ENCODE data around the gene TMEM125. TPM values are rescaled to one million over a fixed set of nuclear protein-coding genes. Genes with fewer than 3 reads are reported as not detected.

The TMEM125 gene
- total RNA-seq, 1 experiment from 2014 or later = 21.5 TPM

DNA sequence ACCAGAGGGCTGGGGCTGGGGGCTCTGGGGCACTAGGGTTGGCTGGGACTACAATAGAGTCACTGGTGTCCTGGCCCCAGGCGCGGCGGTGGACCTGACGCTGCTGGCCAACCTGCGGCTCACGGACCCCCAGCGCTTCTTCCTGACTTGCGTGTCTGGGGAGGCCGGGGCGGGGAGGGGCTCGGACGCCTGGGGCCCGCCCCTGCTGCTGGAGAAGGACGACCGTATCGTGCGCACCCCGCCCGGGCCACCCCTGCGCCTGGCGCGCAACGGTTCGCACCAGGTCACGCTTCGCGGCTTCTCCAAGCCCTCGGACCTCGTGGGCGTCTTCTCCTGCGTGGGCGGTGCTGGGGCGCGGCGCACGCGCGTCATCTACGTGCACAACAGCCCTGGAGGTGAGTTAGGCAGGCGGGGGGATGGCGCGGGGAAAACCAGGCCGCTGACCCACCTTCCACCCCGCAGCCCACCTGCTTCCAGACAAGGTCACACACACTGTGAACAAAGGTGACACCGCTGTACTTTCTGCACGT is 35.1 kb downstream of the TMEM125 start:
- ATAC-seq = no peak
- Mint-ChIP-seq H3K36me3 (no peaks in the 10 kb centered on the region), H3K4me1 (peaks cover 1% of the 10 kb centered on the region; the same call in 1 of the 2 replicates), H3K27me3 (ENCODE audit: low read depth) (no peaks in the 10 kb centered on the region; the same call in 1 of the 2 replicates), H3K27ac (no peak overlapping the region), H3K4me3 (no peak overlapping the region), H3K9me3 (no peaks in the 10 kb centered on the region)
- ChIA-PET CTCF (no interaction called here), POLR2A (no interaction called here)
- TF ChIP-seq, protein P1, sequence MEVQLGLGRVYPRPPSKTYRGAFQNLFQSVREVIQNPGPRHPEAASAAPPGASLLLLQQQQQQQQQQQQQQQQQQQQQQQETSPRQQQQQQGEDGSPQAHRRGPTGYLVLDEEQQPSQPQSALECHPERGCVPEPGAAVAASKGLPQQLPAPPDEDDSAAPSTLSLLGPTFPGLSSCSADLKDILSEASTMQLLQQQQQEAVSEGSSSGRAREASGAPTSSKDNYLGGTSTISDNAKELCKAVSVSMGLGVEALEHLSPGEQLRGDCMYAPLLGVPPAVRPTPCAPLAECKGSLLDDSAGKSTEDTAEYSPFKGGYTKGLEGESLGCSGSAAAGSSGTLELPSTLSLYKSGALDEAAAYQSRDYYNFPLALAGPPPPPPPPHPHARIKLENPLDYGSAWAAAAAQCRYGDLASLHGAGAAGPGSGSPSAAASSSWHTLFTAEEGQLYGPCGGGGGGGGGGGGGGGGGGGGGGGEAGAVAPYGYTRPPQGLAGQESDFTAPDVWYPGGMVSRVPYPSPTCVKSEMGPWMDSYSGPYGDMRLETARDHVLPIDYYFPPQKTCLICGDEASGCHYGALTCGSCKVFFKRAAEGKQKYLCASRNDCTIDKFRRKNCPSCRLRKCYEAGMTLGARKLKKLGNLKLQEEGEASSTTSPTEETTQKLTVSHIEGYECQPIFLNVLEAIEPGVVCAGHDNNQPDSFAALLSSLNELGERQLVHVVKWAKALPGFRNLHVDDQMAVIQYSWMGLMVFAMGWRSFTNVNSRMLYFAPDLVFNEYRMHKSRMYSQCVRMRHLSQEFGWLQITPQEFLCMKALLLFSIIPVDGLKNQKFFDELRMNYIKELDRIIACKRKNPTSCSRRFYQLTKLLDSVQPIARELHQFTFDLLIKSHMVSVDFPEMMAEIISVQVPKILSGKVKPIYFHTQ (CRISPR knock-in tag; IDR thresholded peaks at IDR 0.05) = no peak
- TF ChIP-seq, protein P2, sequence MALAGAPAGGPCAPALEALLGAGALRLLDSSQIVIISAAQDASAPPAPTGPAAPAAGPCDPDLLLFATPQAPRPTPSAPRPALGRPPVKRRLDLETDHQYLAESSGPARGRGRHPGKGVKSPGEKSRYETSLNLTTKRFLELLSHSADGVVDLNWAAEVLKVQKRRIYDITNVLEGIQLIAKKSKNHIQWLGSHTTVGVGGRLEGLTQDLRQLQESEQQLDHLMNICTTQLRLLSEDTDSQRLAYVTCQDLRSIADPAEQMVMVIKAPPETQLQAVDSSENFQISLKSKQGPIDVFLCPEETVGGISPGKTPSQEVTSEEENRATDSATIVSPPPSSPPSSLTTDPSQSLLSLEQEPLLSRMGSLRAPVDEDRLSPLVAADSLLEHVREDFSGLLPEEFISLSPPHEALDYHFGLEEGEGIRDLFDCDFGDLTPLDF (CRISPR knock-in tag; IDR thresholded peaks at IDR 0.05) = no peak
- TF ChIP-seq IRF1 (CRISPR knock-in tag; IDR thresholded peaks at IDR 0.05) (no peak), ZNF671 (CRISPR knock-in tag; IDR thresholded peaks at IDR 0.05) (no peak), ZNF219 (CRISPR knock-in tag; IDR thresholded peaks at IDR 0.05; ENCODE audit: borderline replicate concordance) (no peak), IRF2 (CRISPR knock-in tag; IDR thresholded peaks at IDR 0.05; ENCODE audit: borderline replicate concordance, low read depth) (no peak), SP1 (CRISPR knock-in tag; conservative IDR thresholded peaks at IDR 0.05) (no peak), MYBL2 (CRISPR knock-in tag; IDR thresholded peaks at IDR 0.05) (no peak), ERG (CRISPR knock-in tag; IDR thresholded peaks at IDR 0.05) (no peak), JAZF1 (CRISPR knock-in tag; IDR thresholded peaks at IDR 0.05) (no peak), SOX15 (CRISPR knock-in tag; IDR thresholded peaks at IDR 0.05) (no peak), ESRRA (CRISPR knock-in tag; IDR thresholded peaks at IDR 0.05; ENCODE audit: borderline replicate concordance) (no peak)
- TF ChIP-seq, protein P3, sequence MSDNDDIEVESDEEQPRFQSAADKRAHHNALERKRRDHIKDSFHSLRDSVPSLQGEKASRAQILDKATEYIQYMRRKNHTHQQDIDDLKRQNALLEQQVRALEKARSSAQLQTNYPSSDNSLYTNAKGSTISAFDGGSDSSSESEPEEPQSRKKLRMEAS (CRISPR knock-in tag; IDR thresholded peaks at IDR 0.05) = no peak
- TF ChIP-seq, protein P4, sequence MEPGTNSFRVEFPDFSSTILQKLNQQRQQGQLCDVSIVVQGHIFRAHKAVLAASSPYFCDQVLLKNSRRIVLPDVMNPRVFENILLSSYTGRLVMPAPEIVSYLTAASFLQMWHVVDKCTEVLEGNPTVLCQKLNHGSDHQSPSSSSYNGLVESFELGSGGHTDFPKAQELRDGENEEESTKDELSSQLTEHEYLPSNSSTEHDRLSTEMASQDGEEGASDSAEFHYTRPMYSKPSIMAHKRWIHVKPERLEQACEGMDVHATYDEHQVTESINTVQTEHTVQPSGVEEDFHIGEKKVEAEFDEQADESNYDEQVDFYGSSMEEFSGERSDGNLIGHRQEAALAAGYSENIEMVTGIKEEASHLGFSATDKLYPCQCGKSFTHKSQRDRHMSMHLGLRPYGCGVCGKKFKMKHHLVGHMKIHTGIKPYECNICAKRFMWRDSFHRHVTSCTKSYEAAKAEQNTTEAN (CRISPR knock-in tag; IDR thresholded peaks at IDR 0.05) = no peak
- DNase-seq (ENCODE audit: low spot score) = no peak

DNA sequence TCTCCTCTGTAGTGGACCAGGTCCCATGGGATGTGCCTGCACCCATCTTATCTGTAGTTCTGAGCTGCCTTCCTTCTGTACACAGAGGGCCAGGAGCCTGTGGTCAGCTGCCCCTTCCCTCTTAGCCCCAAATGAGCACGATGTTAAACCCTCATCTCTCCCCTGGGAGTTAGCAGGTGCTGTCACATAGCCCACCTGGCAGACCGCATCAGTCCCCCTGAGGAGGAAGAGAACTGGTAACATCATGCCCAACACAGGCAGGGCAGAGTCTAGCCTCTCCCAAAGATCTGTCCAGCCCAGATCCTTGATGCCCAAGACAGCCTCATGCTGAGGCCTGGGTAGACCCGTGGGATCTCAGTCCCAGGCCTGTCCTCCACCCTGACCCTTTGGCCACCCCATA is 35.7 kb downstream of the TMEM125 start:
- no peak overlapping the region for H3K27ac Mint-ChIP-seq
- no peak for DNase-seq (ENCODE audit: low spot score)
- no peaks in the 10 kb centered on the region; the same call in 1 of the 2 replicates for H3K27me3 Mint-ChIP-seq (ENCODE audit: low read depth)
- no peak for TF ChIP-seq HMGXB4 (CRISPR knock-in tag; IDR thresholded peaks at IDR 0.05)
- no peak for TF ChIP-seq FOXK1 (CRISPR knock-in tag; IDR thresholded peaks at IDR 0.05)
- no peak for TF ChIP-seq NFYB (CRISPR knock-in tag; conservative IDR thresholded peaks at IDR 0.05; ENCODE audit: low read depth)
- TF ChIP-seq ZNF396 (CRISPR knock-in tag; IDR thresholded peaks at IDR 0.05; ENCODE audit: borderline replicate concordance) = no peak
- no peaks in the 10 kb centered on the region for H3K9me3 Mint-ChIP-seq
- H3K4me1 Mint-ChIP-seq = no peaks in the 10 kb centered on the region
- no peak for ATAC-seq
- ChIA-PET POLR2A (no interaction called here), CTCF (no interaction called here)
- H3K4me3 Mint-ChIP-seq = no peak overlapping the region
- no peaks in the 10 kb centered on the region for H3K36me3 Mint-ChIP-seq

Data from WTC11 (cell line).